DOHH2 (cell line): ENCODE data around the gene DCDC2C.

Experiments
- H3F3A ChIP-seq: fragments of 200-600 bp; sonication (generic), shearing (Covaris generic); 2 replicates; pipeline ENCODE4 v1.6.0; 2016; ENCODE audit warnings: antibody characterized with exemption, mild to moderate bottlenecking; ENCODE audit not compliant: control insufficient read depth, insufficient read depth
- H3K27ac ChIP-seq: fragments of 200-600 bp; sonication (generic); 2 replicates; pipeline ENCODE4 v1.5.1; 2014; ENCODE audit warnings: low read depth, mild to moderate bottlenecking, low read length, moderate library complexity
- H3K27me3 ChIP-seq: fragments of 200-600 bp; sonication (generic); 2 replicates; pipeline ENCODE4 v1.6.1; 2014; ENCODE audit warnings: mild to moderate bottlenecking, low read length, mixed read lengths; ENCODE audit not compliant: control insufficient read depth
- H3K36me3 ChIP-seq: fragments of 200-600 bp; sonication (generic); 2 replicates; pipeline ENCODE4 v1.6.1; 2014; ENCODE audit warnings: mild to moderate bottlenecking, low read length, moderate library complexity, mixed read lengths; ENCODE audit not compliant: control insufficient read depth
- H3K4me1 ChIP-seq: fragments of 200-600 bp; sonication (generic); 2 replicates; pipeline ENCODE4 v1.6.1; 2014; ENCODE audit warnings: mild to moderate bottlenecking, low read length, mixed read lengths; ENCODE audit not compliant: control insufficient read depth
- H3K4me2 ChIP-seq: fragments of 200-600 bp; sonication (generic); 2 replicates; pipeline ENCODE4 v1.6.0; 2014; ENCODE audit warnings: mild to moderate bottlenecking, low read length, moderate library complexity
- H3K4me3 ChIP-seq: fragments of 200-600 bp; sonication (generic); 2 replicates; pipeline ENCODE4 v1.5.1; 2014; ENCODE audit warnings: mild to moderate bottlenecking, low read length, mixed read lengths
- H3K79me2 ChIP-seq: fragments of 200-600 bp; sonication (generic); 2 replicates; pipeline ENCODE4 v1.6.1; 2014; ENCODE audit warnings: mild to moderate bottlenecking, low read length, mixed read lengths; ENCODE audit not compliant: control insufficient read depth
- H3K9me2 ChIP-seq: fragments of 200-600 bp; sonication (generic); replicated peaks from 2 replicates; pipeline ENCODE4 v1.6.1; 2014; ENCODE audit warnings: mild to moderate bottlenecking, low read length, mixed read lengths; ENCODE audit not compliant: control insufficient read depth
- H3K9me3 ChIP-seq: fragments of 200-600 bp; sonication (generic); 2 replicates; pipeline ENCODE4 v1.6.1; 2014; ENCODE audit warnings: antibody characterized with exemption, low read length, mixed read lengths; ENCODE audit not compliant: control insufficient read depth, insufficient read depth
- H4K20me1 ChIP-seq: fragments of 200-600 bp; sonication (generic); 2 replicates; pipeline ENCODE4 v1.6.0; 2014; ENCODE audit warnings: low read depth, mild to moderate bottlenecking, antibody characterized with exemption, low read length, moderate library complexity; ENCODE audit not compliant: control insufficient read depth, insufficient read depth
- CTCF ChIP-seq: fragments of 200-600 bp; sonication (generic); IDR thresholded peaks from one replicate; pipeline ENCODE4 v1.5.1; 2014; ENCODE audit warnings: antibody characterized with exemption, mild to moderate bottlenecking, low read depth, low read length; ENCODE audit not compliant: poor library complexity, severe bottlenecking
- EZH2phosphoT487 ChIP-seq: fragments of 200-600 bp; sonication (generic); IDR thresholded peaks from 2 replicates; pipeline ENCODE4 v1.6.1; 2017; ENCODE audit warnings: borderline replicate concordance, mild to moderate bottlenecking, antibody characterized with exemption, low read length, moderate library complexity, mixed read lengths

The DCDC2C gene

DNA sequence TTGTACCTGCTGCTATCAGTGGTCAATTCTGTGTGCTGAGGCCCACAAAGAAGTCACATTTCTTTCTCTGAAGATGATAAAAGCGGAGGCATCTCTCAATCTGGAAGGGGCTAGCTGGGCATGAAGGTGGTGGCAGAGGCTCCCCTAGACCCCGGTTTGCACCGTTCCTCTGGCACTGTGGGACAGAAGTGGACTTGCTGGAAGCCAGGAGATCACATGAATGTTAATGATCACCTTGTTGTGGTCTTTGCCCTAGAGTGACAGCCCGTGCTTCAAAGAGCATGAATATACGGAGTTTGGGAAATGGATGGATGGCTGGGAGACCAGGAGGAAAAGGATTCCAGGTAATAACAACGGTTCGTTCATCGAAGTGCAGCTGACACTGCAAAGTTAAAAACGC lies 25.2 kb upstream of the DCDC2C start:
- no peaks in the 10 kb centered on the region for H4K20me1 ChIP-seq
- H3F3A ChIP-seq, result no peaks in the 10 kb centered on the region
- no peak overlapping the region for H3K27ac ChIP-seq
- no peaks in the 10 kb centered on the region for H3K9me2 ChIP-seq
- no peaks in the 10 kb centered on the region for H3K79me2 ChIP-seq
- no peaks in the 10 kb centered on the region for H3K27me3 ChIP-seq
- no peak for TF ChIP-seq EZH2phosphoT487
- TF ChIP-seq CTCF, result no peak
- no peaks in the 10 kb centered on the region for H3K36me3 ChIP-seq
- no peak overlapping the region for H3K4me3 ChIP-seq
- no peak overlapping the region for H3K4me2 ChIP-seq
- 0 out of 2 replicates have a peak, but pooled peaks cover 5% of the 10 kb centered on the region for H3K4me1 ChIP-seq
- no peaks in the 10 kb centered on the region for H3K9me3 ChIP-seq

DNA sequence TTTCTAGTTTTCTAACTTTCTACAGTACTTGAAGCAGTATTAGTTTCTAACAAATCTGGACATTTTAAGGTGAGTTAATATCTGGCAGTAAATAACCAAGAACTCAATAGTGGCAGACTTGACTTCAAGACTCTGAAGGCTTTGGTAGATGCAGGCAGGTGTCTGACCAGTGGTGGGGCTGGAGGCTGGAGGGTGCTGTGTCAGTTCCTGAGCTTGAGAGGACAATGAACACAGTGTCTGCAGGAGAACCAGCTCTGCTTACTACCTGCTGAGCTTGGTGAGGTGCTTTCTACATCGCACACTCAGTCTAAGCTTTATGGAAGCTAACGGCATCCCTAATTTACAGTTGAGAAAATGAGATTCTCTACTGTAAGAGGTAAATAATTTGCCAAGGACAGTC lies 24.2 kb upstream of the DCDC2C start:
- Histone ChIP-seq H3K9me3 (no peaks in the 10 kb centered on the region), H3K27ac (no peak overlapping the region), H3F3A (no peaks in the 10 kb centered on the region), H3K4me2 (no peak overlapping the region), H3K4me3 (no peak overlapping the region), H3K36me3 (no peaks in the 10 kb centered on the region), H3K4me1 (0 out of 2 replicates have a peak, but pooled peaks cover 5% of the 10 kb centered on the region), H3K79me2 (no peaks in the 10 kb centered on the region), H3K27me3 (no peaks in the 10 kb centered on the region; the same call in 1 of the 2 replicates), H3K9me2 (no peaks in the 10 kb centered on the region), H4K20me1 (no peaks in the 10 kb centered on the region)
- no peak for TF ChIP-seq EZH2phosphoT487

DNA sequence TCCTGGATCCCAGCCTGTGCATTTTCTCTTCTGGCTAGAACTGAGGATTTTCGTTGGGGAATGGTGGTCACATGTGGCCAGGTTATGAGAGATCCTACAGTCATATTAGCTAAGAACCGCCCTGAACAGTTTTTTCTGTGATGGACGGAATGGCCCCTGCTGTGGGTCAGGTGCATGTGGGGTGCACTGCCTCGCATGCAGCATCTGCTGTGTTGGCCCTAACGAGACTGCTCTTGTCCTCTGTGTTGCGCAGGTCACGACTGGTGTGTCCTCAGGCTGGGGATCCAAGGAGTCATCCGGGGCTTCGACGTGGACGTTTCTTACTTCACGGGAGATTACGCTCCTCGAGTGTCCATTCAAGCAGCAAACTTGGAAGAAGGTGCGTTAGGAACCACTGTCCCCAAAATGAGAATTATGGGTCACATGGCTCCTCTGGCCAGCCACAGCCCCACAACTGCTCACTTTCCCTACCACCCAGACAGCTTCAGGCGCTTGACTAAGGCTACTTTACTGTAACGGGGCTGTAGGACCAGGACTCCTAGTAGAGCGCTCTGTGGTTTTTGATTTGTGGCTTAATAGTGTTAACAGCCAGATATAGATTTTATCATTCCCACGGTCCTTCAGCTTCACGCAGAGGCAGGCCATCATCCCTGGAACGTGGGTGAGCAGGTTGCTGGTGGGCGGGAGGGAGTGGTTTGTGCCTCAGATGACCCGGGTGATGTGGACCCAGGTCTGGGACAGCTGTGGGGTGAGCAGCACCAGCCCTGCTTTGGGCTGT lies 23.6 kb upstream of the DCDC2C start:
- Histone ChIP-seq H3K9me3 (no peaks in the 10 kb centered on the region), H3K4me1 (0 out of 2 replicates have a peak, but pooled peaks cover 5% of the 10 kb centered on the region), H4K20me1 (no peaks in the 10 kb centered on the region), H3K27ac (no peak overlapping the region), H3K36me3 (no peaks in the 10 kb centered on the region), H3K79me2 (no peaks in the 10 kb centered on the region), H3K4me3 (no peak overlapping the region), H3K4me2 (no peak overlapping the region), H3F3A (no peaks in the 10 kb centered on the region), H3K27me3 (no peaks in the 10 kb centered on the region; the same call in 1 of the 2 replicates), H3K9me2 (no peaks in the 10 kb centered on the region)
- TF ChIP-seq CTCF (no peak), EZH2phosphoT487 (no peak)
